ENCODE data around the gene GYPB. TPM values are rescaled to one million over a fixed set of nuclear protein-coding genes. Genes with fewer than 3 reads are reported as not detected.
"Not testable (repeated sequence)": the region's sequence is repeated elsewhere in the genome, so short reads cannot be mapped to it uniquely, and the experiment has no call there.

Gene GYPB
- total and polyA plus RNA-seq, 2 experiments from 2014 or later, result not detected

DNA sequence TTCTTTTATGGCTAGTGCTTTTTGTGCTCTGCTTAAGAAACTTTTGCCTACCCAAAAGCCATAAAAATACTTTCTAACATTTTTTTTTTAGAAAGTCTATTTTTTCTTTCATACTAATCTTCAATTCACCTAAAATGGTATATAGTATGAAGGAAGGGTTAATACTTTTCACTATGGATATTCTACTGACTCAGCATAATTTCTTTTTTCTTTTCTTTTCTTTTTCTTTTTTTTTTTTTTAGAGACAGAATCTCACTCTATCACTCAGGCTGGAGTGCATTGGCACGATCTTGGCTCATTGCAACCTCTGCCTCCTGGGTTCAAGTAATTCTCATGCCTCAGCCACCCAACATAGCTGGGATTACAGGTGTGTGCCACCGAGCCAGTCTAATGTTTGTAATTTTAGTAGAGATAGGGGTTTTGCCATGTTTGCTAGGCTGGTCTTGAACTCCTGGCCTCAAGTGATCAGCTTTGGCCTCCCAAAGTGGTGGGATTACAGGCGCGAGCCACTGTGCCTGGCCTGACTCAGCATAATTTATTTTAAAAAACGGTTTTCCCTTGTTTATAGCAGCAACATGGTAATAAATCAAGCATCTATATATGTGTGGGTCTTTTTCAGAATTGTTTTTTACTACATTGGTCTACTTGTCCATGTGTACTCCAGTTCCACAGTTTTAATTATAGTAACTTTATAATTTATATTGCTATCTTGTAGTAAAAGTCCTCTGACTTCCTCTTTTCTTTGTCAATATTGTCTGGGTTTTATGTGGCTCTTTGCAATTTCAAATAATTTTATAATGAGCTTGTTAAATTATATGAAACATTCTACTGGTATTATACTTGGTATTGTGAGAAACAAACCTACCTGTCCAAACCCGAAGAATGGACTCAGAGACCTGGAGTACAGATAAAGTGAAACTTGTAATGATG, 30.6 kb upstream of the GYPB start:
- not testable (repeated sequence) for H3K9me3 Mint-ChIP-seq

DNA sequence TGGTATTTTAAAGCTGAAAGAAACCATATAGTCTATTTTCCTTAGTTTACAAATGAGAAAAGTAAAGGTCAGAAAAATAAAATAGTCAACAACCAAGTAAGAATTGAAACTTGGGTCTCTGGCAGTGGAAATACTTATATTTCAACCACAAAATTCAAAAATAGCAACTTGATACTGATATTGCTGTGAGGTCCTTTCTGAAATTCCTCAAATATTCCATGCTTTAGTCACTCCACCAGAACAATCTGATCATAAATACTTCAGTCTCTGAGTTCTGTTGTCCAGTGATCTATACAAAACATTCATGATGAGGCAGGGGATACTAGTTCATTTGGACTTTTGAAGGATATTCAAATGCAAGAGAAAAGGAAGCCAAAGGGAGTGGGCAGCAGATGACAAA, 25.8 kb upstream of the GYPB start:
- not testable (repeated sequence) for H3K4me3 Mint-ChIP-seq; H3K9me2 ChIP-seq (ENCODE audit: insufficient read depth); DNase-seq (ENCODE audit: low spot score); H3K79me2 ChIP-seq (replicated peaks; ENCODE audit: insufficient read depth); H4K20me1 ChIP-seq (replicated peaks; ENCODE audit: insufficient read depth); H3K4me2 ChIP-seq; H3K4me1 ChIP-seq (ENCODE audit: insufficient read depth); H3K36me3 ChIP-seq (ENCODE audit: insufficient read depth); H3K27ac ChIP-seq (ENCODE audit: low read depth); ATAC-seq; H3K27me3 ChIP-seq (ENCODE audit: insufficient read depth); H3K36me3 Mint-ChIP-seq (ENCODE audit: low read depth); H3K27me3 Mint-ChIP-seq (ENCODE audit: insufficient read depth, low read depth, poor library complexity); H3K27ac Mint-ChIP-seq; H2AFZ ChIP-seq; H3F3A ChIP-seq (replicated peaks; ENCODE audit: low read depth); H3K4me1 Mint-ChIP-seq; H3K4me3 ChIP-seq
- peaks cover 15% of the 10 kb centered on the region for H3K9me3 Mint-ChIP-seq

More for the DNA sequence above, 30.6 kb upstream of the GYPB start:
- not testable (repeated sequence) for H3K4me3 Mint-ChIP-seq; H2AFZ ChIP-seq; H3K36me3 ChIP-seq (ENCODE audit: insufficient read depth); H3K36me3 Mint-ChIP-seq (ENCODE audit: low read depth); H4K20me1 ChIP-seq (replicated peaks; ENCODE audit: insufficient read depth); H3K4me1 ChIP-seq (ENCODE audit: insufficient read depth); H3K4me2 ChIP-seq; H3K4me1 Mint-ChIP-seq; H3K27me3 Mint-ChIP-seq (ENCODE audit: insufficient read depth, low read depth, poor library complexity); H3F3A ChIP-seq (replicated peaks; ENCODE audit: low read depth); DNase-seq (ENCODE audit: low spot score); H3K4me3 ChIP-seq; ATAC-seq; H3K79me2 ChIP-seq (replicated peaks; ENCODE audit: insufficient read depth); H3K9me2 ChIP-seq (ENCODE audit: insufficient read depth); H3K27me3 ChIP-seq (ENCODE audit: insufficient read depth); H3K27ac ChIP-seq (ENCODE audit: low read depth)
- peak overlapping the region; percentile 74; the same call in 1 of the 2 replicates for H3K27ac Mint-ChIP-seq

DNA sequence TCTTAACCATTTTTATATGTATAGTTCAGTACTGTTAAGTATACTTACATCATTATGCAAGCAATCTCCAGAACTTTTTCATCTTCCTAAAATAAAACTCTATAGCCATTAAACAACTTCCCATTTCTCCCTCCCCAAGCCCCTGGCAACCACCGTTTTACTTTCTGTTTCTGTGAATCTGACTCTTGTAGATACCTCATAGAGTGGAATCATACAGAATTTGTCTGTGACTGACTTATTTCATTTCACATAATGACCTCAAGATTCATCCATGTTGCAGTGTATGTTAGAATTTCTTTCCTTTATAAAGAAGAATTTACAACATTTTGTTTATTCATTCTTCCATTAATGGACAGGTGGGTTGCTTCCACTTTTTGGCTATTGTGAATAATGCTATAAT, 13.4 kb upstream of the GYPB start:
- H3K79me2 ChIP-seq (replicated peaks; ENCODE audit: insufficient read depth); H3K27ac Mint-ChIP-seq; H2AFZ ChIP-seq; H3K36me3 ChIP-seq (ENCODE audit: insufficient read depth); H3K27ac ChIP-seq (ENCODE audit: low read depth); H3K9me2 ChIP-seq (ENCODE audit: insufficient read depth); H3K4me2 ChIP-seq; H3K4me1 Mint-ChIP-seq; H3K4me3 ChIP-seq; H3F3A ChIP-seq (replicated peaks; ENCODE audit: low read depth); H4K20me1 ChIP-seq (replicated peaks; ENCODE audit: insufficient read depth); H3K9me3 Mint-ChIP-seq; H3K27me3 ChIP-seq (ENCODE audit: insufficient read depth); H3K4me3 Mint-ChIP-seq; DNase-seq (ENCODE audit: low spot score); H3K36me3 Mint-ChIP-seq (ENCODE audit: low read depth); ATAC-seq; H3K27me3 Mint-ChIP-seq (ENCODE audit: insufficient read depth, low read depth, poor library complexity); H3K4me1 ChIP-seq (ENCODE audit: insufficient read depth): not testable (repeated sequence)

DNA sequence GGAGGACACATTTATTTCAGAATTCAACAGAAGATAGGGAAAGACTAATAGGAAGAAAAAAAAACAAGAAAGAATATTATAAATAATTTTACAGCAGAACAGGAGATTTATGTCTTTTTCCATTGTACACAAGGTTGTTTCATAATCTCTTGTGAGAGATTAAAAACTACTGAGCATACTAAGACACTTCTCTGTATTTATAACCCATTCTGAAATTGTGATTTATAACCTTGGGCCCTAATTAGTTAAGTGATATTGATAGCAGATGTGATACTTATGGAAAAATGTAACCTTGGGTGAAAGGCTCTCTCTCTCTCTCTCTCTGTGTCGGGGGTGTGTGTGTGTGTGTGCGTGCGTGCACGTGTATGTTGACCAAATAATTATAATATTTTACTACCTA, 12.7 kb upstream of the GYPB start:
- H3K79me2 ChIP-seq (replicated peaks; ENCODE audit: insufficient read depth); H3K36me3 Mint-ChIP-seq (ENCODE audit: low read depth); H2AFZ ChIP-seq; H3K27ac Mint-ChIP-seq; H3K4me3 Mint-ChIP-seq; H3K9me2 ChIP-seq (ENCODE audit: insufficient read depth); H3K4me2 ChIP-seq; H3F3A ChIP-seq (replicated peaks; ENCODE audit: low read depth); H3K27me3 ChIP-seq (ENCODE audit: insufficient read depth); H3K4me3 ChIP-seq; H3K27ac ChIP-seq (ENCODE audit: low read depth); H3K4me1 Mint-ChIP-seq; ATAC-seq; H4K20me1 ChIP-seq (replicated peaks; ENCODE audit: insufficient read depth); H3K9me3 Mint-ChIP-seq; H3K36me3 ChIP-seq (ENCODE audit: insufficient read depth); H3K4me1 ChIP-seq (ENCODE audit: insufficient read depth); DNase-seq (ENCODE audit: low spot score); H3K27me3 Mint-ChIP-seq (ENCODE audit: insufficient read depth, low read depth, poor library complexity): not testable (repeated sequence)

DNA sequence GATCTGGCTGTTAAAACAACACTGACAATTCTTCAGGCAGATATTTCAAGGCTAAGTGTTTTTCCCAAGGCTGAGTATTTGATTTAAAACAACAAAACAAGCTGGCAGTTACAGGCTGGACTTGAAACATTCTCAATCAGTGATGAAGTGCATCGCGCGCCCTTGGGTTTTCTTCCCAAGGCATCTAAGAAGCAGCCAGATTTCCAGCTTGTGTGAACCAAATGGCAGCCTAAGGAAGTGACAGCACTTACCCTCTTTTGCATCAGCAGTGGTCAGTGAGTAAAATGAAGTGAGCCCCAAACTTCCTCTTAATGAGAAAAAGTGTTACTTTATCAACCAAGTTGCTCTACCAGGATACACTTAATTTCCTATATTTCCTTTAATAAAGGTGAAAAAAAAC, 12.2 kb upstream of the GYPB start:
- H3K9me2 ChIP-seq (ENCODE audit: insufficient read depth); H3K9me3 Mint-ChIP-seq; H3K4me2 ChIP-seq; H3F3A ChIP-seq (replicated peaks; ENCODE audit: low read depth); H3K27me3 ChIP-seq (ENCODE audit: insufficient read depth); H3K36me3 ChIP-seq (ENCODE audit: insufficient read depth); DNase-seq (ENCODE audit: low spot score); H3K36me3 Mint-ChIP-seq (ENCODE audit: low read depth); H3K4me1 ChIP-seq (ENCODE audit: insufficient read depth); ATAC-seq; H3K27ac Mint-ChIP-seq; H3K4me1 Mint-ChIP-seq; H3K4me3 Mint-ChIP-seq; H3K4me3 ChIP-seq; H3K27ac ChIP-seq (ENCODE audit: low read depth); H3K79me2 ChIP-seq (replicated peaks; ENCODE audit: insufficient read depth); H3K27me3 Mint-ChIP-seq (ENCODE audit: insufficient read depth, low read depth, poor library complexity); H2AFZ ChIP-seq; H4K20me1 ChIP-seq (replicated peaks; ENCODE audit: insufficient read depth): not testable (repeated sequence)

- H4K20me1 ChIP-seq (replicated peaks; ENCODE audit: insufficient read depth); H3K4me1 ChIP-seq (ENCODE audit: insufficient read depth); H2AFZ ChIP-seq; H3K27ac Mint-ChIP-seq; H3K36me3 ChIP-seq (ENCODE audit: insufficient read depth); H3K9me2 ChIP-seq (ENCODE audit: insufficient read depth); H3K27me3 Mint-ChIP-seq (ENCODE audit: insufficient read depth, low read depth, poor library complexity); ATAC-seq; H3K79me2 ChIP-seq (replicated peaks; ENCODE audit: insufficient read depth); H3K27ac ChIP-seq (ENCODE audit: low read depth); H3K27me3 ChIP-seq (ENCODE audit: insufficient read depth); H3K4me1 Mint-ChIP-seq; H3K4me2 ChIP-seq; H3K4me3 Mint-ChIP-seq; DNase-seq (ENCODE audit: low spot score); H3K36me3 Mint-ChIP-seq (ENCODE audit: low read depth); H3F3A ChIP-seq (replicated peaks; ENCODE audit: low read depth); H3K9me3 Mint-ChIP-seq; H3K4me3 ChIP-seq: not testable (repeated sequence)
These were observed 11.5 kb upstream of the GYPB start for GRCh38 chr4:144030708-144031107.
